ENCODE results near the gene MYO10.

GRCh38 chr5:16768184-16768583 lies 167.9 kb downstream of the MYO10 start:
- TF ChIP-seq POLR2A (IDR thresholded peaks at IDR 0.05) (no peak), CTCF (IDR thresholded peaks at IDR 0.05) (no peak), EP300 (IDR thresholded peaks at IDR 0.05; ENCODE audit: low read depth) (no peak), POLR2AphosphoS5 (IDR thresholded peaks at IDR 0.05) (no peak)
